Measurements from ENCODE around the gene CMSS1. TPM values are rescaled to one million over a fixed set of nuclear protein-coding genes. Genes with fewer than 3 reads are reported as not detected.

CMSS1 gene
- total and polyA plus RNA-seq, 2 of the 13 experiments (the other 11 are each of a cell fraction or from before 2014, with no cell fraction given) = 6.4 to 48.7 TPM

- TF ChIP-seq NFKB2 (CRISPR knock-in tag; IDR thresholded peaks at IDR 0.05; ENCODE audit: borderline replicate concordance) = no peak
- TF ChIP-seq SRSF9 (IDR thresholded peaks at IDR 0.05; ENCODE audit: borderline replicate concordance, insufficient read depth, low read depth, low read length, poor library complexity, severe bottlenecking) = no peak
- no peak for TF ChIP-seq PHF20 (CRISPR knock-in tag; IDR thresholded peaks at IDR 0.05)
- TF ChIP-seq JUN (CRISPR knock-in tag; IDR thresholded peaks at IDR 0.05) = no peak
- TF ChIP-seq ZBTB8A (CRISPR knock-in tag; IDR thresholded peaks at IDR 0.05; ENCODE audit: borderline replicate concordance, low read depth) = no peak
- no peak for TF ChIP-seq PAWR (CRISPR knock-in tag; IDR thresholded peaks at IDR 0.05; ENCODE audit: borderline replicate concordance)
- no peak; the same call in 1 of the 2 replicates for TF ChIP-seq GATA4 (IDR thresholded peaks at IDR 0.05; ENCODE audit: borderline replicate concordance, low read depth)
- no peak for TF ChIP-seq ZNF788 (CRISPR knock-in tag; IDR thresholded peaks at IDR 0.05; ENCODE audit: borderline replicate concordance)
- no peak for TF ChIP-seq NKX3-1 (CRISPR knock-in tag; IDR thresholded peaks at IDR 0.05)
- no peak for TF ChIP-seq ETV6 (CRISPR knock-in tag; conservative IDR thresholded peaks at IDR 0.05)
- TF ChIP-seq GTF2F1 (IDR thresholded peaks at IDR 0.05; ENCODE audit: low read length) = no peak
- TF ChIP-seq ARID4A (CRISPR knock-in tag; IDR thresholded peaks at IDR 0.05; ENCODE audit: borderline replicate concordance) = no peak
- TF ChIP-seq ZNF782 (CRISPR knock-in tag; IDR thresholded peaks at IDR 0.05; ENCODE audit: borderline replicate concordance) = no peak
- TF ChIP-seq PATZ1 (CRISPR knock-in tag; IDR thresholded peaks at IDR 0.05) = no peak
- no peak for TF ChIP-seq SALL2 (CRISPR knock-in tag; IDR thresholded peaks at IDR 0.05)
- TF ChIP-seq PRDM4 (CRISPR knock-in tag; IDR thresholded peaks at IDR 0.05; ENCODE audit: borderline replicate concordance) = no peak
- no peak for TF ChIP-seq ZNF567 (CRISPR knock-in tag; IDR thresholded peaks at IDR 0.05; ENCODE audit: borderline replicate concordance)
- no peak for TF ChIP-seq RELA (CRISPR knock-in tag; IDR thresholded peaks at IDR 0.05)
- TF ChIP-seq ZNF703 (CRISPR knock-in tag; IDR thresholded peaks at IDR 0.05; ENCODE audit: borderline replicate concordance) = no peak
- TF ChIP-seq SRSF4 (IDR thresholded peaks at IDR 0.05; ENCODE audit: low read depth, low read length, poor library complexity, severe bottlenecking) = no peak
- 0 out of 2 replicates have a peak, but pooled peaks have one; percentile 30 for TF ChIP-seq IRF2 (CRISPR knock-in tag; IDR thresholded peaks at IDR 0.05)
These were observed 280.5 kb downstream of the CMSS1 start (continued) for GRCh38 chr3:100097919-100098783.

Measured in HepG2 (cell line).